ENCODE results near the gene TMEM220. TPM values are rescaled to one million over a fixed set of nuclear protein-coding genes. Genes with fewer than 3 reads are reported as not detected.
A peak's percentile ranks its signal among the peaks of the same experiment; 100 is the strongest.

TMEM220 gene
- total RNA-seq (2014; rRNA removed; shearing (Covaris generic)): 0.32 TPM in 1 of 2 replicates, not detected in the other

DNA sequence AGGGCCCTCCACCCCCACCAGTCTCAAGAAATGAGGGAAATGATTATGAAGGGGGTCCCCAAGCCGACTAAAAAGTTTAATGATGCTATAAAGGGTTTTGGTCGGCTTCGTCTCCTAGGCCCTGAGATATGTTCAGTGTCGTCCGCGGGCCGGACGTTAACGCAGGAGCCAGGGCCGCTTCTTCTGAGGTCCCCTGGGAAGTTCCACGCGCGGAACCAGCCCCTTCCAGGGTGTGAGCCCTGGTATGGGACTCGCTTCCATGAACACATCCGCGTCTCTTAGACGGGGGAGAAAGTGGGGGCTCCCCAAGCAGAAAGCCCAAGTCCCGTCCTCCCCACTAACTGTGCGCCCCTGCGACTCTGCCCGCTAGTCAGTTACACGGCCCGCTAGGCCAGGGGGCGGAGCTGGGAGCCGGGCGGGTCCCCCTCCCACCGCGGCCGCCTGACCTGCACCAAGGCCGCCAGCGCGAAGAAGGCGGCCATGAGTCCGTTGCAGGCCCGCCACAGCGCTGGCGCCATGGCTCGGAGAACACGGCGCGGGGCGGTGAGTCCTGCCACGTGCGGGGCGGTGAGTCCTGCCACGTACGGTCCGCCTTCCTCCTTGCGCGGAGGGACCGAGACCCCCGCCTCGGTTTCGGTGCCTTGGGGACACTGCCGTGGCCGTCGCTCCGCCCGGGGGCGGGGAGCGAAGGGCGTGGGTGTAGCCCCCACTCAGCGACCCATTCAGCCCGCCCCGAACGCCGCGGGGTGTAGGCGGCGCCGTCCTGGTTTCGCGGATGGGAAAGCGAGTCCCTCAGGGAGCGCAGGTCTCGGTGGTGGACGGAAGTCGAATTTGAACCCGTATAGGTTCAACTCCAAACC lies at the start of gene TMEM220:
Gene TMEM220 (minus strand): TSS at position 690 of the 860 bp plus-strand sequence. CDS start 172 bp downstream, at position 518.
- peak; percentile 29 for DNase-seq (ENCODE audit: low read depth)

DNA sequence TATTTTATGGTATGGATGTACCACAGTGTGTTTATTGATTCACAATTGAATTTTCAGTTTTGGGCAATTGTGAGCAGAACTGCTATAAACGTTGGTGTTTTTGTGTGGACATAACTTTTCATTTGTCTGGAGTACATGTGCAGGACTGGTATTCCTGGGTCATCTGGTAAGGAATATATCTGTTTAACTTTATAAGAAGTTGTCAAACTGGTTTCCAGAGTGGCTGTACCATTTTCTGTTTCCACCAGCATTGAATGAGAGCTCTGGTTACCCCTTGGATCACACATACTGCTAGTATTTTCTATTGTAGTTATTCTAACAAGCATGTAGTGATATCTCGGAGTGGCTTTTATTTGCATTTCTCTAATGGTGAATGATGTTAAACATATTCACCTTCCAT lies 49.8 kb upstream of the TMEM220 start:
- DNase-seq (ENCODE audit: low read depth): no peak

DNA sequence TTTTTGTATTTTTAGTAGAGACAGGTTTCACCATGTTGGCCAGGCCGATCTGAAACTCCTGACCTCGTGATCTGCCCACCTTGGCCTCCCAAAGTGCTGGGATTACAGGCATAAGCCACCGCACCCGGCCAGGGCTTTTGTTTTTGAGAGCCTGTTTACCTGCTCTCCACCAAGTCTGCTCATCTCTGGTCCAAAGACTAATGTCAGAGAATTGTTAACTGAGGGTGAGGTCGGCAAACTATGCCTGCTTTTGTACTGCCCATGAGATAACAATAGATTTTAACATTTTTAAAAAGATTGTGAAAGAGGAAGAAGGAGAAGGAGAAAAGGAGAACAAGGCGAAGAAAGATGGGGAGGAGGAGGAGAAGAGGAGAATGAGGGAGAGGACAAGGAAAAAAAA lies 48.1 kb upstream of the TMEM220 start:
- no peak for DNase-seq (ENCODE audit: low read depth)

DNA sequence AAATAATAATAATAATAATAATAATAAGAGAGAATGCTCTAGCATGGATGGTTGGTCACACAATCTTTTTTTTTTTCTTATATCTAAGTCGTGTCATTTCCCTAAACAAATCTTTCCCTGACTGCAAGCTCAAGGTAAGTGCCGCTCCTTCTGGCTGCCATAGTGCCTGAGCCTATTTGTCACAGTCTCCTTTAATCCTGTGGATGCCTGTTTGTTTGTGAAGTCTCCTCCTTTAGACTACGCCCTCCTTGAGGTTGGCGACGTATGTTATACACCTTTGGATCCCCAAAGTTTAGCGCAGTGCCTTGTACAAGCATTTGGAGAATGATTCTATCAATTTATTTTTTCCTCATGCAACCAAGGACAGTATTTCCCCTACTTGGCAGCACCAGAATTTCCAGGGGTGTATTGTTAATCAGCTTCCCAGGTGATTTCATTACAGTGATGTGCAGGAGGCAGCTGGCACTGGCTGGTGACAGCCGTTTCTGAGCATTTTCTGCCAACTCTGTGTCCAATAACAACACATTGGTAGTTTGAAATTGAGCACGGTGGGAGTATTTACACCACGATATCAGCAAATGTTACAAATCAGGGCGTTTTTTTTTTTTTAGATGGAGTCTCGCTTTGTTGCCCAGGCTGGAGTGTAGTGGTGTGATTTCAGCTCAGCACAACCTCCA lies 47.4 kb upstream of the TMEM220 start:
- no peak for DNase-seq (ENCODE audit: low read depth)

DNA sequence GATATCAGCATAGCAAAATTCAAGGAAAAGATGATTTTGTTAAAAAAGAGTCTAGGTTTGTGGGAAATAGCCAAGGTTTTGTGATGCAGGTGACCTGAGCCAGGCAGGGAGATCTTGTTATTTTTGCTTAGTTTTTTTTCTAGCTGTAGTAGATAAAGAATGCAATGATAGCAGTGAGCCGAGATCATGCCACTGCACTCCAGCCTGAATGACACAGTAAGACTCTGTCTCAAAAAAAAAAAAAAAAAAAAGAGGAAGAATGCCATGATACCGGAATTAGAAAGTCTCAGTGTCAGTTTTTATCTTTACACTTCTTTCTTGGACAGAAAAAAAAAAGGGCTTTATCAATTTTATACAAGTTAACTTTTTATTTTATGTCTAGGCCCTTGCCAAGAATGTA lies 46.6 kb upstream of the TMEM220 start:
- no peak for DNase-seq (ENCODE audit: low read depth)

DNA sequence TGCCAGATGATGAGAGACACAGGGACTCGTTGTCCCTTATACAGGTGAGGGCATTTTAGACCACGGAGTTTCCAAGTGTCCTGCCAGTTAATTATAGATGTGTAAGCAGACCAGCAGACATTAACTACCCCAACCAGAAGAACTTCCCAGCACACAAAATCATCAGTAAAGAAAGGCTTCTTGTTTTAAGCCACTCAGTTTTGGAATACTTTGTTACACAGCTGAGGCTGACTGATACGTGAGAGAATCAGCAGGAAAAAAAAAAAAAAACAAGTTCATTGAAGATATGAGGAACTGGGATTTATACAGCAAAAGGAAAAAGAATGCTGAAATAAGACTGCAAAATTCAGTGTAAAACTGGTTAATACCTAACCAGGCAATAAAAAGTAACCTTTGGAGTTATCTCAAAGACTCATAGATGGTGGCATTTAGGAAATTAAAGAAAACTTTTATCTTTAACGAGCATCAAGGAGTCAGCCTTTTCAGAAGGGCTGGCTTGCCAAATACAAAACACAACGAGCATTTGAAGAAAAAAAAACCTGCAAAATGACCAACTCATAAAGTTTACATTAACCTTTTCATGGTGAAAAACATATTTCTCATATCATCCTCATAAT lies 46.0 kb upstream of the TMEM220 start:
- DNase-seq (ENCODE audit: low read depth): no peak

DNA sequence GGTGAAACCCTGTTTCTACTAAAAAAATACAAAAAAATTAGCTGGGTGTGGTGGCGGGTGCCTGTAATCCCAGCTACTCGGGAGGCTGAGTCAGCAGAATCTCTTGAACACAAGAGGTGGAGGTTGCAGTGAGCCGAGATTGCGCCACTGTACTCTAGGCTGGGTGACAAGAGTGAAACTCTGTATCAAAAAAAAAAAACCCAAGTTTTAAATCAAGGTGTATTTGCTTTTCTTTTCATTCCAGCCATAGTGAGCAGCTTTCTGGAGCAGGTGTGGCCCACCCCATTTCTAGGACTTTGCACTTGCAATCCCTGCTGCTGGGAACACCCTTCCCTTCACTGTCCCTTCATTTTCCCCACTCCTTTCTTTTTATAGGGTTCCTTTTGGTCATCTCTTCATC lies 45.2 kb upstream of the TMEM220 start:
- no peak for DNase-seq (ENCODE audit: low read depth)

DNA sequence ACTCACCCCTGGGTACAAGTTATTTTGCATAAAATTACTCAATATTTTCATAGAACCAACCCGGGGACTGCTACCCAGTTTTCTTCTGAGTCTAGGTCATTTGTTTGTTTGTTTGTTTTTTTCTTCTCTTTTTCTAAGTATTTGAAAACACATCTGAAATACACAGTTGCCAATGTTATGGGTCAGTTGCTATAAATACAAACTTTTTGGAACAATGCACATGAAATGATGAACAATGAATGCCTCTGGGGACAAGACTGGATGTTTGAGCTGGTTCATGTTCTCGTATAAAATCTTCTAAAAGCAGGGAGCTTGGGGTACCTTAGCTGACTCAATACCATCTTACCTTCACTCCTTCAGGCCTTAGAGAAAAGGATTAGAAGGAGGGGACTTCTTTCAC lies 43.6 kb upstream of the TMEM220 start:
- DNase-seq (ENCODE audit: low read depth): no peak

DNA sequence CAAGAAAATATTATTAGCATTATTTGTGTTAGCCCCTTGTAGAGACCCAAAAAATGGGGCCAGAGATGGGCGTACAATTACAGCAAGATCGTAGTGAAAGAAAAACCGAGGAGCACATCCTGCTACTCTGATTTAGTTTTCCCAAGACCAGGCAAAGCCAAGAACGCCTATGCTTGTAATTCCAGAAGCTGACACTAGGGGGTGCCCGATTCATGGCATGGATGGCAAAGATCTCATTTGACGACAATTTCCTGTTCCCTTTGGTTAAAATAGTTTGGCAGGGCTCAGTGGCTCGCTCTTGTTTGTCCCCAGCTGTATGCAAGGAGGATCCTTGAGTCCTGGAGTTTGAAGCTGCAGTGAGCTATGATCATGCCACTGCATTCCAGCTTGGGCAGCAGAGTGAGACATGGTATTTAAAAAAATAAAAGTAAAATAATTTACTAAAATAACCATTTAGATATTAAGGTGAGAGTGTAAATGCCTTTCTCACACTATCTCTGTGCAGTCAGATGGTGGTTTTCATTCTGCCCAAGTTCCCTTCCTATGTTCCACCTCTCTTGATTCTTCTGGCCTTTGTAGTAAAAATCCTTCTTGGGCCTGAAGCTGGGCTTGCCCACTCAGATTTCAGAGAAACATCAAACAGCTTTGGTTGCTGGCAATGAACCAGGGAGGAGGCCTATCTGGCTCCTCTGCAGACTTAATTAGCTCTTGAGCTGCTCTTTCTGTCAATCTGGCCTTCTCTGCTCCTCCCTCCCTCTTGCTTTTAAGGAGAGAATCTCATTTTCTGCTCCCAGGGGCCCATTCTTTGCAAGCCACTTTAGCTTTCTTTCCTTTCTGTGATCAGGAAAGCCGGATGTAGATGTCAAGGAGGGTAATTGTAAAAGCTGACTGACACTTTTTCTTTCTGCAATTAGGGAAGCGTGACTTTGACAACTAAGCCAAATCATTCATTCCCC lies 42.9 kb upstream of the TMEM220 start:
- DNase-seq (ENCODE audit: low read depth): no peak

DNA sequence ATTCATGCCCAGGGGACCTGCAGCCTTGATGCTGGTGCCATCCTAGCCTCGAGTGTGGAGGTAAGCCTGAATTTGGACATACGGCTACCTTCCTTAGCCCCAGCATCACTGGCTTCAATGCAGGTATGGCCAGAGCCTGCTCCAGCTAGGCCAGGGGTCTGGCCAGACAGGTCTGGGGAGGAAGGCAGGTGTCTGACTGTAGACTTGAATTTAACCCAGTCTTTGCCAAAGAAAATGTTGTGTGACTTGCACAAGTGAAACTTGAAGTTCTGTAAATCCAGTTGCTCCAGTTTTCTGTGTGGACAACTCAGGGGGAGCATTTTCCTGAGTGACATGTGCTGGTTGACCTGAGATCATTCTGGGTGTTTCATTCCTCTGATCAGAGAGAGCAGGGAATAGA lies 41.3 kb upstream of the TMEM220 start:
- no peak for DNase-seq (ENCODE audit: low read depth)

DNA sequence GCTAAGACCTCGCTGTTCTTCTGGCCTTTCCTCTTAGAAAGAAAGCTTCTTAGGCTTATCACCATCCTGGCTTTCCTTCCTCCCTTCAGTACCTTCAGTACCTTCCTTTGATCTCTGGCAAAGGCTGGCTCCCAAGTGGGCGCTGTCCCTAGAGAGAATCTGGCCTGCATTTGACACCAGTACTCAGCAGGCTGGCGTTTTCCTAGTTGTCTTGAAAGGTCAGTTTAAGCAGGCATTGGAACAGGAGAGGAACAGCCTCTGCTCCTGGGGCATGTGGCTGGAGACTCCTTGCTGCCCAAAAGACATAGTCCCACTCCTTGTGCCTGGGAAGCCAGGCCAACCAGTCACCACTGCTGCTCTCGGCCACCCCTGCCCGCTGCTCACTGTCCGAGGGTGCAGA lies 40.0 kb upstream of the TMEM220 start:
- no peak for DNase-seq (ENCODE audit: low read depth)

DNA sequence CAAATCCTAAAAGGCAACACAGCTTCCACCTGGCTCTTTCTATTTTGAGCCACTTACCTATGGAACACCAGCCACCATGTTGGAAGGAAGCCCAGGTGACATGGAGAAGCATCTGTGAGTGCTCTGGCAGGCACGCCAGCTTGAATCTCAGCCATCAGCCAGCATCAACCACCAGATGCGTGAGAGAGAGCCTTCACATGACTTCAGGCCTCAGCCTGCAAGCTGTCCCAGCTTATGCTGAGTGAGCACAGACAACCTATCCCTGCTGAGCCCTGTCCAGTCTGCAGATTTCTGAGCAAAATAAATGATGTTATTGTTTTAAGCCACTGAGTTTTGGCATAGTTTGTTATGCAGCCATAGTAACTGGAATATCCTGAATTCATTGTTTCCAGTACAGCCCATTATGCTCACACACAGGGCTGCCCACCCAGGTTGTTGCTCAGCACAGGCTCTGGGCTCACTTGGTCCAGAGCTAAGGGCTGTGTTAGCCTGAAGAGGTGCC lies 39.0 kb upstream of the TMEM220 start:
- no peak for DNase-seq (ENCODE audit: low read depth)

DNA sequence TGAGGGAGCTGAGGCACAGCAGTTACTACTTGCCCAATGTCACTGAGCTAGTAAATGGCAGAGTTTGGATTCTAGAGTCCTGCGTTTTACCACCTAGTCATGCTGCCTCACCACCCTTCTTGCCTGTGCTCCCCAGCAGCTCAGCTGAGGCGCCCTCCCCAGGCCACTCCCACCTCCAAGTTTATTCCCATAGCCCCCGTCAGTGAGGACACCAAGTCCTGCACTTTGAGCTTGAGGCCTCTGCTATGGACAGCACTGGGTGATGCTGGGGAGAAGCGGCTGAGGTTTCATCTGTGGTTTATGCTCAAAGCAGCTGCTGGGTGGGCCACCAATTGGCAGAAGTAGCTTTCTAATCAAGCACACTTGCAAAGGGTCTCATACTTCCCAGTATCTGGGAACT lies 37.4 kb upstream of the TMEM220 start:
- no peak for DNase-seq (ENCODE audit: low read depth)

DNA sequence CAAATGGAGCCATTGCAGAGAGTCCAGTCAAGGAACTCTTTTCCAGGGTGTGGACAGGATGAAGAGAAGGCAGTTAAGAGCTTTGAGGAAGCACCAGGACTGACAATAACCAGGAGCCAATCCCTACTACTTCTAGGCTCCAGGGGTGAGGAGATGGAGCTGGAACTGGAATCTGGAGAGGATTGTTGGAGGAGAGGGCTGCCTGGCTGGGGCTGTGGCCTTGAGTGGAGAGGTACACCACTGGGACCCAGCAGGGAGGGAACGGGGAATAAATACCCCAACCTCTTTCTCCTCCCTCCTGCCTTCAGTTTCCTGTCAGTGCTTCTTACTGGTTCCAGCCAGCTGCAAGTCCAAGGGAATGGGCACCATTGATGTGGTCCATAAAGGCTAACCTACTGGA lies 32.2 kb upstream of the TMEM220 start:
- no peak for DNase-seq (ENCODE audit: low read depth)

DNA sequence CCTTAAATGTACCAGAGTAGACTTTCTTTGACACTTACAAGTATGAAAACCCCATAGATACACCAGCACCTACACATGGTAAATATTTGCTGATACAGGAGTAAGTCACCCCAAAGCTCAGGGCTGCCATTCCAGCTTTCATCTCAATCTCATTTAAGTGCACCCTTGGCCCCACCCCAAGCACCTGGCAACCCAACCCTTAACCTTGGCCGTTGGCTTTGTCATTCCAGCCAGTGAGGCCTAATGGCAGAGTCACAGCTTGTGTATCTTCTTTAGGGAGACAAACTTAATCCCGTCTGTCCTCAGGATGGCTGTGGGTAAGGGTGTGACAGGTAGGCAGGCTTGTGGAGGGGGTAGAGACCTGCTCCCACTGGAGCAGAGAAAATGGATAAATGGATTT lies 31.5 kb upstream of the TMEM220 start:
- no peak for DNase-seq (ENCODE audit: low read depth)

DNA sequence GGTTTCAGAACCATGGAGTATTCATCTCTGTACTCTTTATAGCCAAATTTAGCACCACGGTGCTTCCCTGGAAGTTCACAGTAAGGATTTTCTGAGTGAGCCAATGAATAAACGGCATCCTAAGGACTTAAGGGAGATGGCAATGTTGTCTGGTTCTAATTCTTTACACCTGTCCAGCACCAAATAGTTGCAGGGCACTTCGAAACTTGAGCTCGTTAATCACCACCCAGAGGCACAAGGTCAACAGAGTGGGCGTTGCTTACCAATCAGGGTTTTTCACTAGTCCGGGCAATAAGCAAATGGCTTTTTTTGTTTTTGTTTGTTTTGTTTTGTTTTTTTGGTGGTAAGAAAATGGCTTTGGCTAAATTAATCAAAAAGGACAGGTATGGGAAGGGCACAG lies 28.2 kb upstream of the TMEM220 start:
- DNase-seq (ENCODE audit: low read depth): no peak

DNA sequence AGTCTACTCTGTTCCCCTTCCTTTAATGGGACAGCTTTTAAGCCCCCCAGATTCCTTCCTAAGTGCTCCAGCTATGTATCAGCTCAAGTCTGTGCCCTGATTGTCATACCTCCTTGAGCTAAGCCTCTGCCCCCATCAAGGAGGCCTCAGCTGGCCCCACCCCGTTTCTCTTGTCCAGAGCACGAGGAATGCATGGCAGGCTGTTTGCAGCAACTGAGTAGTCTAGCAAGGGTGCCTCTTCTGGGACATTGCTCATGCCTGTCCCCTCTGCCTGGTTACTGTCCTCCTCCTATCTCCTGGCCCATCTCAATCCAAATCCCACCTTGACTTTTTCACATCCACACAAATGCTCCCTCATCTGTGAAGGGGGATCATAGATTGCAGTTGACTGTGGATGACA lies 27.8 kb upstream of the TMEM220 start:
- DNase-seq (ENCODE audit: low read depth): no peak

DNA sequence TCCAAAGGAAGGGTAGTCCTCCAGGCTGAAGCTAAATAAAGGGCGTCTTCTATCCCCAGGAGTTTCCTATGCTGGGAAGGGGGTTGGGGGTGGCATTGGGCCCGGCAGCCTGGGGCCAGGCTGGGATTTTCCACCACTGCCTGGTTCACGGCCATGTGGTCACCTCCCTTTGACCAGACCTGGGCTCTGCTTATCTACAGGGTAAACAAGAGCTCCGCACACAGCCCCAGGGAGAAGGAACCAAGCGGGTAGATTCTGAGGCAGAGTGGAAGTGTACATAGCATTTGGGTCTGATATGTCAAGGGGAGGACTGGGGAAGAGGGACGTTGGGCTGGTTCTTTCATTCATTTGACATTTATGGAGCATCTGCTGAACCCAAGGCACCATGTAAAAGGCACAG lies 27.2 kb upstream of the TMEM220 start:
- no peak for DNase-seq (ENCODE audit: low read depth)

DNA sequence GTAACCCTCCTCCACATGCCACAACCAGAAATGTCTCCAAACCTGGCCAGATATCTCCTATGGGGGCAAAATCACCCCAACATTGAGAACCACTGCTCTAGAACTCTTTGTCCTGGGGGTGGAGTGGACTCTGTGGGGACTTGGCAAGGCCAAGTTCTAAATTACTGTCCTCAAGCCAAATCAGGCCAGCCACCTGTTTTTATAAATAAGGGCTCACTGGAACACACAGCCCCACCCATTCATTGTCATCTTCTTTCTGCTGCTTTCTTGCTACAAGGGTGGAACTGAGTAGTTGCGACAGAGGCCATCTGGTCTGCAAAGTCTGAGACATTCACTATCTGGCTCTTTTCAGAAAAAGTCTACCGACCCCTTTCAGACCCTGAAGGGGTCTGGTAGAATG lies 26.8 kb upstream of the TMEM220 start:
- no peak for DNase-seq (ENCODE audit: low read depth)

DNA sequence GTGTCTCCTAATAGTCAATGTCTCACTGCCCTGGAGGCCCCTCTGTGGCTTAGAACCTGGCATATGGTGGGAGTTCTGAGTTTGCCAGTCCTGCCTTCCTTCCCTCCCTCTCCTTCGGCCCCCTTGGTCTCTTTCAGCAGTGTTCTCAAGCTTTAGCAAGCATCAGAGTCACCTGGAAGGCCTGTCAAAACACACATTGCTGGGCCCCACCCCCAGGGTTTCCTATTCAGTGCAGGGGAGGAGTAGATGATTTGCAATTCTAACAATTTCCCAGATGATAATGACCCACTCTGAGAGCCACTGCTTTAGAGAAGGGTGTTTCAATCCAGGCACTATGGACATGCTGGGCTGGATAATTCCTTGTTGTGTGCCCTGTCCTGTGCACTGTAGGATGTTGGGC lies 26.4 kb upstream of the TMEM220 start:
- no peak for DNase-seq (ENCODE audit: low read depth)

DNA sequence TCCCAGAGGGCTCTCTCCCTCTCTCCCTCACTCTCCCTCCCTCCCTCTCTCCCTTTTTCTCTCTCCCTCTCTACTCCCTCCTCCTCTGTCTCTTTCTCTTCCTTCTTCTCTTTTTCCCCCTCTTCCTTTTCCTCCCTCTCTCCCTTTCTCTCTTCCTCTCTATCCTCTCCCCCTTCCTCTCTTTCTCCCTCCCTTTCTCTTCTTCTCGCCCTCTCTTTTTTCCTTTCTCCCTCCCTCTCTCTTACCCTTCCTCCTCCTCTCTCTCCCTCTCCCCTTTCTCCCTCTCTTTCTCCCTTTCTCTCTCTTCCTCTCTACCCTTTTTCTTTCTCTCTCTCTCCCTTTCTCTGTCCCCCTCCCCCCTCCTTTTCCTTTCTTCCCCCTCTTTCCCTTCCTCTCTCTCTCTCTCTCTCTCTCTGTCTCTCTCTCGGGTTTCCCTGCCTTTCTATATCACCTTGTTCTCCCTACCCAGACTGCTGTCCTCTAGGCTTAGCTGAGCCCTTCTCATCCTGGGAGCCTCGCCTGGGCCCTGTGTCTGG lies 25.8 kb upstream of the TMEM220 start:
- DNase-seq (ENCODE audit: low read depth): no peak
